GM23338 (cell line): ENCODE measurements around the gene NOP16. TPM values are rescaled to one million over a fixed set of nuclear protein-coding genes. Genes with fewer than 3 reads are reported as not detected.

Experiments
- ATAC-seq: fragments of 200-7000 bp; cut with Tn5 transposase; 3 replicates; pipeline ENCODE4 v1.9.1; 2020
- DNase-seq: peaks from one replicate; pipeline ENCODE4 v3.0.0-alpha.2; 2015; ENCODE audit warnings: low spot score
- H2AFZ ChIP-seq: fragments of 200-600 bp; sonication (generic); 2 replicates; pipeline ENCODE4 v1.8.0; 2016; ENCODE audit warnings: antibody characterized with exemption, mild to moderate bottlenecking, moderate library complexity
- H3F3A ChIP-seq: fragments of 200-600 bp; sonication (generic); replicated peaks from 2 replicates; pipeline ENCODE4 v1.8.0; 2017; ENCODE audit warnings: antibody characterized with exemption, mixed run types, low read depth
- H3K27ac ChIP-seq: fragments of 200-600 bp; sonication (generic); 2 replicates; pipeline ENCODE4 v1.6.1; 2016; ENCODE audit warnings: low read depth
- H3K27me3 ChIP-seq: fragments of 200-600 bp; sonication (generic); 2 replicates; pipeline ENCODE4 v1.8.0; 2016; ENCODE audit warnings: mild to moderate bottlenecking, mixed run types, moderate library complexity; ENCODE audit not compliant: insufficient read depth
- H3K36me3 ChIP-seq: fragments of 200-600 bp; sonication (generic); 2 replicates; pipeline ENCODE4 v1.8.0; 2016; ENCODE audit warnings: mild to moderate bottlenecking; ENCODE audit not compliant: insufficient read depth
- H3K4me1 ChIP-seq: fragments of 200-600 bp; sonication (generic); 2 replicates; pipeline ENCODE4 v1.8.0; 2016; ENCODE audit warnings: mild to moderate bottlenecking, moderate library complexity; ENCODE audit not compliant: insufficient read depth
- H3K4me2 ChIP-seq: fragments of 200-600 bp; sonication (generic); 2 replicates; pipeline ENCODE4 v1.7.1; 2017; ENCODE audit warnings: mixed run types
- H3K4me3 ChIP-seq: fragments of 200-600 bp; sonication (generic); 2 replicates; pipeline ENCODE4 v1.6.1; 2016; ENCODE audit warnings: mixed run types
- H3K79me2 ChIP-seq: fragments of 200-600 bp; sonication (generic); replicated peaks from 2 replicates; pipeline ENCODE4 v1.8.0; 2017; ENCODE audit warnings: mild to moderate bottlenecking; ENCODE audit not compliant: insufficient read depth
- H3K9me2 ChIP-seq: fragments of 200-600 bp; sonication (generic); 2 replicates; pipeline ENCODE4 v1.8.0; 2017; ENCODE audit not compliant: insufficient read depth
- H4K20me1 ChIP-seq: fragments of 200-600 bp; sonication (generic); replicated peaks from 2 replicates; pipeline ENCODE4 v1.8.0; 2017; ENCODE audit warnings: mild to moderate bottlenecking; ENCODE audit not compliant: insufficient read depth
- H3K27ac Mint-ChIP-seq: 2 replicates; pipeline ENCODE4 v1.8.0; 2020; ENCODE audit warnings: inconsistent platforms, mild to moderate bottlenecking, moderate library complexity, mixed read lengths
- H3K27me3 Mint-ChIP-seq: 3 replicates; pipeline ENCODE4 v1.8.0; 2022; ENCODE audit warnings: low read depth, mild to moderate bottlenecking, moderate library complexity, mixed read lengths, inconsistent platforms; ENCODE audit not compliant: insufficient read depth, poor library complexity
- H3K36me3 Mint-ChIP-seq: 3 replicates; pipeline ENCODE4 v1.8.0; 2021; ENCODE audit warnings: low read depth, mild to moderate bottlenecking, inconsistent platforms, moderate library complexity, mixed read lengths
- H3K4me1 Mint-ChIP-seq: 3 replicates; pipeline ENCODE4 v1.8.0; 2020; ENCODE audit warnings: mild to moderate bottlenecking, inconsistent platforms, mixed read lengths
- H3K4me3 Mint-ChIP-seq: 3 replicates; pipeline ENCODE4 v1.8.0; 2021; ENCODE audit warnings: moderate library complexity, mild to moderate bottlenecking, inconsistent platforms, mixed read lengths
- H3K9me3 Mint-ChIP-seq: 3 replicates; pipeline ENCODE4 v1.8.0; 2020; ENCODE audit warnings: moderate library complexity, mild to moderate bottlenecking, inconsistent platforms, mixed read lengths
- CREB1 ChIP-seq: fragments of 250-450 bp; sonication (Bioruptor Pico); IDR thresholded peaks from 2 replicates; pipeline ENCODE4 v1.5.0; 2020; ENCODE audit warnings: low read depth, mild to moderate bottlenecking, moderate library complexity
- JUNB ChIP-seq: IDR thresholded peaks from one replicate; pipeline ENCODE4 v1.6.1; 2016; ENCODE audit warnings: antibody characterized with exemption; ENCODE audit not compliant: unreplicated experiment
- NANOG ChIP-seq: IDR thresholded peaks from 2 replicates; pipeline ENCODE4 v1.6.1; 2016; ENCODE audit warnings: antibody characterized with exemption, borderline replicate concordance
- ZNF114 ChIP-seq: fragments of 250-450 bp; sonication (Bioruptor Pico); IDR thresholded peaks from 2 replicates; pipeline ENCODE4 v1.5.0; 2020; ENCODE audit warnings: mild to moderate bottlenecking, moderate library complexity
- ZNF331 ChIP-seq: fragments of 250-450 bp; sonication (Bioruptor Pico); IDR thresholded peaks from 2 replicates; pipeline ENCODE4 v1.5.0; 2020; ENCODE audit warnings: low read depth, mild to moderate bottlenecking, moderate library complexity
- polyA plus RNA-seq: library from polyadenylated mRNA; unstranded; fragments of >200 nt; fragmentation: Nextera tagmentation; extraction: Ambion mirVana; gene quantifications from 2 replicates; pipeline ENCODE4 v1.2.1, GENCODE V29; 2016
- total RNA-seq: library from RNA; depleted of rRNA; stranded (reverse); fragments of >200 nt; shearing (Covaris generic); gene quantifications from 2 replicates; pipeline ENCODE4 v1.2.3, GENCODE V29; 2014
- TF ChIP-seq, protein P1 (sequence below): fragments of 250-450 bp; sonication (Bioruptor Pico); IDR thresholded peaks from 2 replicates; pipeline ENCODE4 v1.5.0; 2020; ENCODE audit warnings: mild to moderate bottlenecking, moderate library complexity
- TF ChIP-seq, protein P2 (sequence below): IDR thresholded peaks from one replicate; pipeline ENCODE4 v1.6.1; 2018; ENCODE audit warnings: antibody characterized with exemption; ENCODE audit not compliant: unreplicated experiment
- TF ChIP-seq, protein P3 (sequence below), 2 experiments: fragments of 200-600 bp in 1 of 2; sonication (generic) in 1 of 2; conservative IDR thresholded peaks; 2 replicates each; pipeline versions ENCODE4 v1.5.1 to v1.6.1; 2016 to 2017; ENCODE audit warnings: antibody characterized with exemption in 2 of 2, low read depth in 2 of 2, mild to moderate bottlenecking in 2 of 2, moderate library complexity in 1 of 2
- TF ChIP-seq, protein P4 (sequence below): IDR thresholded peaks from 2 replicates; pipeline ENCODE4 v1.6.1; 2016; ENCODE audit warnings: antibody characterized with exemption

Gene NOP16
- total and polyA plus RNA-seq, 2 experiments from 2014 or later, result 43.4 to 181 TPM

DNA sequence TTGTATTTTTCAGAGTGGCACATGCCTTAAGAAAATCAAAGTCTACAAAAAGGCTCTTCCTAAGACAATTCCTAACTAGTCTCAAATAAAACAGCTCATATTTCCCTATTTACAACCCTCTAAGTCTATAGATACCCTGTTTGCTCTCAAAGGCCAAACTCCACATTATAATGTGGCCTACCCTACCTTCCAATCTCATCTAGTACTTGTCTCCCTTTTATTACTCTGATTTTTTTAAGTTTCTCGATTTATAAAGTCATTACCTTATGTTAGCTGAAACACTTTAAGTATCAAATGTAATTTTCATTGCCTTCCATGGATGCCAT is 46.3 kb downstream of the NOP16 start:
- Histone ChIP-seq H4K20me1 (no peaks in the 10 kb centered on the region; the same call in 1 of the 2 replicates), H3K36me3 (peaks cover 10% of the 10 kb centered on the region; the same call in 1 of the 2 replicates), H2AFZ (no peak overlapping the region), H3K4me2 (no peak overlapping the region), H3F3A (no peaks in the 10 kb centered on the region), H3K4me1 (no peaks in the 10 kb centered on the region), H3K79me2 (no peaks in the 10 kb centered on the region), H3K27me3 (no peaks in the 10 kb centered on the region), H3K27ac (no peak overlapping the region), H3K9me2 (no peaks in the 10 kb centered on the region), H3K4me3 (no peak overlapping the region)
- no peaks in the 10 kb centered on the region for H3K9me3 Mint-ChIP-seq
- DNase-seq (no peak), ATAC-seq (no peak)
- peaks cover 19% of the 10 kb centered on the region for H3K36me3 Mint-ChIP-seq
- peaks cover 2% of the 10 kb centered on the region for H3K27me3 Mint-ChIP-seq
- TF ChIP-seq JUNB (no peak), NANOG (no peak), ZNF331 (no peak), ZNF114 (CRISPR knock-in tag) (no peak), CREB1 (CRISPR knock-in tag) (no peak)
- TF ChIP-seq, protein P1, sequence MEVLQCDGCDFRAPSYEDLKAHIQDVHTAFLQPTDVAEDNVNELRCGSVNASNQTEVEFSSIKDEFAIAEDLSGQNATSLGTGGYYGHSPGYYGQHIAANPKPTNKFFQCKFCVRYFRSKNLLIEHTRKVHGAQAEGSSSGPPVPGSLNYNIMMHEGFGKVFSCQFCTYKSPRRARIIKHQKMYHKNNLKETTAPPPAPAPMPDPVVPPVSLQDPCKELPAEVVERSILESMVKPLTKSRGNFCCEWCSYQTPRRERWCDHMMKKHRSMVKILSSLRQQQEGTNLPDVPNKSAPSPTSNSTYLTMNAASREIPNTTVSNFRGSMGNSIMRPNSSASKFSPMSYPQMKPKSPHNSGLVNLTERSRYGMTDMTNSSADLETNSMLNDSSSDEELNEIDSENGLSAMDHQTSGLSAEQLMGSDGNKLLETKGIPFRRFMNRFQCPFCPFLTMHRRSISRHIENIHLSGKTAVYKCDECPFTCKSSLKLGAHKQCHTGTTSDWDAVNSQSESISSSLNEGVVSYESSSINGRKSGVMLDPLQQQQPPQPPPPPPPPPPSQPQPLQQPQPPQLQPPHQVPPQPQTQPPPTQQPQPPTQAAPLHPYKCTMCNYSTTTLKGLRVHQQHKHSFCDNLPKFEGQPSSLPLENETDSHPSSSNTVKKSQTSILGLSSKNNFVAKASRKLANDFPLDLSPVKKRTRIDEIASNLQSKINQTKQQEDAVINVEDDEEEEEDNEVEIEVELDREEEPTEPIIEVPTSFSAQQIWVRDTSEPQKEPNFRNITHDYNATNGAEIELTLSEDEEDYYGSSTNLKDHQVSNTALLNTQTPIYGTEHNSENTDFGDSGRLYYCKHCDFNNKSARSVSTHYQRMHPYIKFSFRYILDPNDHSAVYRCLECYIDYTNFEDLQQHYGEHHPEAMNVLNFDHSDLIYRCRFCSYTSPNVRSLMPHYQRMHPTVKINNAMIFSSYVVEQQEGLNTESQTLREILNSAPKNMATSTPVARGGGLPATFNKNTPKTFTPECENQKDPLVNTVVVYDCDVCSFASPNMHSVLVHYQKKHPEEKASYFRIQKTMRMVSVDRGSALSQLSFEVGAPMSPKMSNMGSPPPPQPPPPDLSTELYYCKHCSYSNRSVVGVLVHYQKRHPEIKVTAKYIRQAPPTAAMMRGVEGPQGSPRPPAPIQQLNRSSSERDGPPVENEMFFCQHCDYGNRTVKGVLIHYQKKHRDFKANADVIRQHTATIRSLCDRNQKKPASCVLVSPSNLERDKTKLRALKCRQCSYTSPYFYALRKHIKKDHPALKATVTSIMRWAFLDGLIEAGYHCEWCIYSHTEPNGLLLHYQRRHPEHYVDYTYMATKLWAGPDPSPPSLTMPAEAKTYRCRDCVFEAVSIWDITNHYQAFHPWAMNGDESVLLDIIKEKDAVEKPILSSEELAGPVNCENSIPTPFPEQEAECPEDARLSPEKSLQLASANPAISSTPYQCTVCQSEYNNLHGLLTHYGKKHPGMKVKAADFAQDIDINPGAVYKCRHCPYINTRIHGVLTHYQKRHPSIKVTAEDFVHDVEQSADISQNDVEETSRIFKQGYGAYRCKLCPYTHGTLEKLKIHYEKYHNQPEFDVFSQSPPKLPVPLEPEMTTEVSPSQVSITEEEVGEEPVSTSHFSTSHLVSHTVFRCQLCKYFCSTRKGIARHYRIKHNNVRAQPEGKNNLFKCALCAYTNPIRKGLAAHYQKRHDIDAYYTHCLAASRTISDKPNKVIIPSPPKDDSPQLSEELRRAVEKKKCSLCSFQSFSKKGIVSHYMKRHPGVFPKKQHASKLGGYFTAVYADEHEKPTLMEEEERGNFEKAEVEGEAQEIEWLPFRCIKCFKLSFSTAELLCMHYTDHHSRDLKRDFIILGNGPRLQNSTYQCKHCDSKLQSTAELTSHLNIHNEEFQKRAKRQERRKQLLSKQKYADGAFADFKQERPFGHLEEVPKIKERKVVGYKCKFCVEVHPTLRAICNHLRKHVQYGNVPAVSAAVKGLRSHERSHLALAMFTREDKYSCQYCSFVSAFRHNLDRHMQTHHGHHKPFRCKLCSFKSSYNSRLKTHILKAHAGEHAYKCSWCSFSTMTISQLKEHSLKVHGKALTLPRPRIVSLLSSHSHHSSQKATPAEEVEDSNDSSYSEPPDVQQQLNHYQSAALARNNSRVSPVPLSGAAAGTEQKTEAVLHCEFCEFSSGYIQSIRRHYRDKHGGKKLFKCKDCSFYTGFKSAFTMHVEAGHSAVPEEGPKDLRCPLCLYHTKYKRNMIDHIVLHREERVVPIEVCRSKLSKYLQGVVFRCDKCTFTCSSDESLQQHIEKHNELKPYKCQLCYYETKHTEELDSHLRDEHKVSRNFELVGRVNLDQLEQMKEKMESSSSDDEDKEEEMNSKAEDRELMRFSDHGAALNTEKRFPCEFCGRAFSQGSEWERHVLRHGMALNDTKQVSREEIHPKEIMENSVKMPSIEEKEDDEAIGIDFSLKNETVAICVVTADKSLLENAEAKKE (CRISPR knock-in tag), result no peak
- TF ChIP-seq, protein P2, sequence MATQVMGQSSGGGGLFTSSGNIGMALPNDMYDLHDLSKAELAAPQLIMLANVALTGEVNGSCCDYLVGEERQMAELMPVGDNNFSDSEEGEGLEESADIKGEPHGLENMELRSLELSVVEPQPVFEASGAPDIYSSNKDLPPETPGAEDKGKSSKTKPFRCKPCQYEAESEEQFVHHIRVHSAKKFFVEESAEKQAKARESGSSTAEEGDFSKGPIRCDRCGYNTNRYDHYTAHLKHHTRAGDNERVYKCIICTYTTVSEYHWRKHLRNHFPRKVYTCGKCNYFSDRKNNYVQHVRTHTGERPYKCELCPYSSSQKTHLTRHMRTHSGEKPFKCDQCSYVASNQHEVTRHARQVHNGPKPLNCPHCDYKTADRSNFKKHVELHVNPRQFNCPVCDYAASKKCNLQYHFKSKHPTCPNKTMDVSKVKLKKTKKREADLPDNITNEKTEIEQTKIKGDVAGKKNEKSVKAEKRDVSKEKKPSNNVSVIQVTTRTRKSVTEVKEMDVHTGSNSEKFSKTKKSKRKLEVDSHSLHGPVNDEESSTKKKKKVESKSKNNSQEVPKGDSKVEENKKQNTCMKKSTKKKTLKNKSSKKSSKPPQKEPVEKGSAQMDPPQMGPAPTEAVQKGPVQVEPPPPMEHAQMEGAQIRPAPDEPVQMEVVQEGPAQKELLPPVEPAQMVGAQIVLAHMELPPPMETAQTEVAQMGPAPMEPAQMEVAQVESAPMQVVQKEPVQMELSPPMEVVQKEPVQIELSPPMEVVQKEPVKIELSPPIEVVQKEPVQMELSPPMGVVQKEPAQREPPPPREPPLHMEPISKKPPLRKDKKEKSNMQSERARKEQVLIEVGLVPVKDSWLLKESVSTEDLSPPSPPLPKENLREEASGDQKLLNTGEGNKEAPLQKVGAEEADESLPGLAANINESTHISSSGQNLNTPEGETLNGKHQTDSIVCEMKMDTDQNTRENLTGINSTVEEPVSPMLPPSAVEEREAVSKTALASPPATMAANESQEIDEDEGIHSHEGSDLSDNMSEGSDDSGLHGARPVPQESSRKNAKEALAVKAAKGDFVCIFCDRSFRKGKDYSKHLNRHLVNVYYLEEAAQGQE, result no peak
- TF ChIP-seq, protein P3, sequence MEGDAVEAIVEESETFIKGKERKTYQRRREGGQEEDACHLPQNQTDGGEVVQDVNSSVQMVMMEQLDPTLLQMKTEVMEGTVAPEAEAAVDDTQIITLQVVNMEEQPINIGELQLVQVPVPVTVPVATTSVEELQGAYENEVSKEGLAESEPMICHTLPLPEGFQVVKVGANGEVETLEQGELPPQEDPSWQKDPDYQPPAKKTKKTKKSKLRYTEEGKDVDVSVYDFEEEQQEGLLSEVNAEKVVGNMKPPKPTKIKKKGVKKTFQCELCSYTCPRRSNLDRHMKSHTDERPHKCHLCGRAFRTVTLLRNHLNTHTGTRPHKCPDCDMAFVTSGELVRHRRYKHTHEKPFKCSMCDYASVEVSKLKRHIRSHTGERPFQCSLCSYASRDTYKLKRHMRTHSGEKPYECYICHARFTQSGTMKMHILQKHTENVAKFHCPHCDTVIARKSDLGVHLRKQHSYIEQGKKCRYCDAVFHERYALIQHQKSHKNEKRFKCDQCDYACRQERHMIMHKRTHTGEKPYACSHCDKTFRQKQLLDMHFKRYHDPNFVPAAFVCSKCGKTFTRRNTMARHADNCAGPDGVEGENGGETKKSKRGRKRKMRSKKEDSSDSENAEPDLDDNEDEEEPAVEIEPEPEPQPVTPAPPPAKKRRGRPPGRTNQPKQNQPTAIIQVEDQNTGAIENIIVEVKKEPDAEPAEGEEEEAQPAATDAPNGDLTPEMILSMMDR (conservative IDR thresholded peaks at IDR 0.05; ENCODE audit: low read depth in 2 of 2), result no peak
- TF ChIP-seq, protein P4, sequence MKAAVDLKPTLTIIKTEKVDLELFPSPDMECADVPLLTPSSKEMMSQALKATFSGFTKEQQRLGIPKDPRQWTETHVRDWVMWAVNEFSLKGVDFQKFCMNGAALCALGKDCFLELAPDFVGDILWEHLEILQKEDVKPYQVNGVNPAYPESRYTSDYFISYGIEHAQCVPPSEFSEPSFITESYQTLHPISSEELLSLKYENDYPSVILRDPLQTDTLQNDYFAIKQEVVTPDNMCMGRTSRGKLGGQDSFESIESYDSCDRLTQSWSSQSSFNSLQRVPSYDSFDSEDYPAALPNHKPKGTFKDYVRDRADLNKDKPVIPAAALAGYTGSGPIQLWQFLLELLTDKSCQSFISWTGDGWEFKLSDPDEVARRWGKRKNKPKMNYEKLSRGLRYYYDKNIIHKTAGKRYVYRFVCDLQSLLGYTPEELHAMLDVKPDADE, result no peak
- no peak overlapping the region for H3K27ac Mint-ChIP-seq
- no peaks in the 10 kb centered on the region for H3K4me1 Mint-ChIP-seq
- H3K4me3 Mint-ChIP-seq, result no peak overlapping the region
